Heart right ventricle (tissue), 16 donors: ENCODE results near the gene TMEM269. TPM values are rescaled to one million over a fixed set of nuclear protein-coding genes. Genes with fewer than 3 reads are reported as not detected.

Experiments
- ATAC-seq, 8 donors: fragments of 200-7000 bp; cut with Tn5 transposase; one replicate each; pipeline ENCODE4 v1.9.1; 2020; ENCODE audit warnings: mild to moderate bottlenecking in 8 of 8, moderate library complexity in 8 of 8, moderate number of reproducible peaks in 1 of 8
- DNase-seq, 2 donors: peaks; one replicate each; pipeline ENCODE4 v3.0.0-alpha.2; 2020
- H3K27ac ChIP-seq, 10 donors: fragments of 200-600 bp; sonication (generic) in 2 of 10; one replicate each; pipeline versions ENCODE4 v1.5.0 to v1.8.0; 2020 to 2022; ENCODE audit warnings: mild to moderate bottlenecking in 3 of 10
- H3K27me3 ChIP-seq, 7 donors: fragments of 200-600 bp; one replicate each; pipeline ENCODE4 v1.8.0; 2021 to 2022; ENCODE audit warnings: mild to moderate bottlenecking in 2 of 7
- H3K36me3 ChIP-seq, 9 donors: fragments of 200-600 bp; sonication (generic) in 1 of 9; one replicate each; pipeline versions ENCODE4 v1.5.0 to v1.8.0; 2020 to 2022; ENCODE audit warnings: mild to moderate bottlenecking in 2 of 9
- H3K4me1 ChIP-seq, 9 donors: fragments of 200-600 bp; sonication (generic) in 1 of 9; one replicate each; pipeline versions ENCODE4 v1.5.0 to v1.8.0; 2020 to 2022; ENCODE audit warnings: mild to moderate bottlenecking in 4 of 9
- H3K4me3 ChIP-seq, 10 donors: fragments of 200-600 bp; sonication (generic) in 2 of 10; one replicate each; pipeline versions ENCODE4 v1.5.0 to v1.8.0; 2020 to 2022; ENCODE audit warnings: mild to moderate bottlenecking in 7 of 10, moderate library complexity in 2 of 10
- H3K9me3 ChIP-seq, 11 donors: fragments of 200-600 bp in 10 of 11; sonication (generic) in 2 of 11; one replicate each; pipeline versions ENCODE4 v1.5.0 to v1.8.0; 2013 to 2022; ENCODE audit warnings: mild to moderate bottlenecking in 2 of 11, control low read depth in 1 of 11, moderate library complexity in 1 of 11
- WGBS, 2 donors: extraction: QIAGEN DNeasy Blood & Tissue Kit; methylation state at CpG; one replicate each; pipeline ENCODE4 v1.1.7; 2013; ENCODE audit warnings: inconsistent platforms in 1 of 2; 5-methylcytosine and 5-hydroxymethylcytosine counted together
- intact Hi-C, 10 donors: fragments of 100-400 bp; cut with DNase I; formaldehyde crosslinking; loops; one replicate each; pipeline versions ENCODE4 v1.11.1 to v1.14.2; 2022
- polyA plus RNA-seq, 2 donors: library from polyadenylated mRNA; stranded (reverse); fragments of 200-250 nt; gene quantifications; one replicate each; pipeline ENCODE4 v1.2.3, GENCODE V29; 2013
- total RNA-seq, 10 donors: library from RNA; stranded (reverse); fragmentation: NEBNext Ultra II Directional in 3 of 10; extraction: Animal tissue kit (Norgen Biotek cat#: 25700) in 3 of 10; gene quantifications; one replicate each; pipeline versions ENCODE4 v1.2.1 to v1.2.4, GENCODE V29; 2021 to 2023
- TF ChIP-seq, protein P1 (sequence below), 9 donors: fragments of 200-600 bp; sonication (generic) in 2 of 9; IDR thresholded peaks; one replicate each; pipeline versions ENCODE4 v1.5.0 to v1.8.0; 2021 to 2022; ENCODE audit warnings: antibody characterized with exemption in 9 of 9, mild to moderate bottlenecking in 5 of 9, moderate library complexity in 1 of 9
- donor health status: Arrhythmogenic right ventricular cardiomyopathy.
- donor health status: ischemic (EF 13 %, LVEDD 7.1; RV severe dilation, severe dysfunction).
- donor health status: healthy with polysubstance abuse.
- donor health status: DM: no; HTN: yes; CAD: no.
- donor health status: DM: no; HTN: no; CAD: no.
- donor health status: ischemic (EF 25% LVEDD 6.9; RV normal size, moderate dysfunction).
- donor health status: ischemic (EF 25% LVEDD 5.7; RV mildly dilated, moderate dysfunction).
- donor health status: healthy.
- donor health status: DM: yes; HTN: yes; CAD: no.
- donor health status: Ischemic cardiomyopathy.
- donor health status: ischemic (EF 35%, LVEDD 5.7; RV mildly dilated, moderate dysfunction).
- donor health status: nonischemic (EF 11% LVEDD 7.7; RV severe dilation, severe dysfunction).
- donor health status: DM: yes; HTN: yes; CAD: no.
- donor health status: PGD.
- donor health status: ischemic (EF 29% LVEDD 5.4; RV normal size, mild dysfunction).
- donor health status: nonischemic (EF 23%, LVEDD 6.1; RV moderate dilation, normal function).

TMEM269 gene
- total and polyA plus RNA-seq, 12 donors = 0.01 to 0.09 (median 0.07) TPM; not detected in 9

DNA sequence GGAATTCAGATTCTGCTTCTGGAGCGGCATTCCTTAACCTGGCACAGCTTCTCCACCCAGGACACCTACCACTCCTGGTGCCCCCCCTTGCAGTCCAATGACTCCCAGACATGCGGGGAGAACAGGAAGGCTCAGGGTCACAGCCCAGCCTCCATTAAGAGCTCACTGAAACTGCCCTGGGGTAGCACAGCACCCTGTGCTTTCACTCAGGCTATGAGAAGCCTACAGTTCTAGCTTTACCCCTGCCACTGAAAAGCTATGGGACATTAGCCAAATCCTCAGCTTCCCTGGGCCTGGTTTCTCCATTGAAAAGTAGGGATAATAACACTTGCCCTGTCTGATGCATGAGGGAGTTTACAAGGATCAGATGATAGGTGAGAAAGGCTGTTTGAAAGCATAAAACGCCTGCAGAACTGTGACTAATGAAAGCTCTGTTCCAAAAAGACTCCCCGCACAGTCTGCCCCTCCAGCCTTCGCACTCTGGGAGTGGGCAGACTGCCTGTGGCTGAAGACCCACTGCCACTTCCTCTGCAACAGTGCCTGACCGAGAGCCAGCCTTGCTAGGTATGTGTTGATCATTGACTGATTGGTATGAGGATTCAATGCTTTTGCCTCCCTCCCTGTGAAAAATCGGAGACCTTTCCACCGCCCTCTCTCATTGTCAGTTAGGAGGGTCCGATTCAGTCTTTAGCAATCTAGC, 42.0 kb upstream of the TMEM269 start:
- H3K27me3 ChIP-seq = no peaks in the 10 kb centered on the region
- ATAC-seq = no peak
- intact Hi-C loops = loop anchor here in 3 of 10 donors (10.0 kb wide), 3 partner anchors 398 to 598 kb away; partner anchors contain the start of gene GUCA2B (in 1 of the 3)
- DNase-seq = no peak
- TF ChIP-seq, protein P1, sequence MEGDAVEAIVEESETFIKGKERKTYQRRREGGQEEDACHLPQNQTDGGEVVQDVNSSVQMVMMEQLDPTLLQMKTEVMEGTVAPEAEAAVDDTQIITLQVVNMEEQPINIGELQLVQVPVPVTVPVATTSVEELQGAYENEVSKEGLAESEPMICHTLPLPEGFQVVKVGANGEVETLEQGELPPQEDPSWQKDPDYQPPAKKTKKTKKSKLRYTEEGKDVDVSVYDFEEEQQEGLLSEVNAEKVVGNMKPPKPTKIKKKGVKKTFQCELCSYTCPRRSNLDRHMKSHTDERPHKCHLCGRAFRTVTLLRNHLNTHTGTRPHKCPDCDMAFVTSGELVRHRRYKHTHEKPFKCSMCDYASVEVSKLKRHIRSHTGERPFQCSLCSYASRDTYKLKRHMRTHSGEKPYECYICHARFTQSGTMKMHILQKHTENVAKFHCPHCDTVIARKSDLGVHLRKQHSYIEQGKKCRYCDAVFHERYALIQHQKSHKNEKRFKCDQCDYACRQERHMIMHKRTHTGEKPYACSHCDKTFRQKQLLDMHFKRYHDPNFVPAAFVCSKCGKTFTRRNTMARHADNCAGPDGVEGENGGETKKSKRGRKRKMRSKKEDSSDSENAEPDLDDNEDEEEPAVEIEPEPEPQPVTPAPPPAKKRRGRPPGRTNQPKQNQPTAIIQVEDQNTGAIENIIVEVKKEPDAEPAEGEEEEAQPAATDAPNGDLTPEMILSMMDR (IDR thresholded peaks at IDR 0.05) = no peak
- H3K4me1 ChIP-seq = no peaks in the 10 kb centered on the region
- 88 to 93% methylated on average over 9 of the region's 9 CpGs for WGBS, 2 donors
- H3K36me3 ChIP-seq = peaks cover 0 to 23% (median 8%) of the 10 kb centered on the region in 9 donors
- no peaks in the 10 kb centered on the region for H3K9me3 ChIP-seq
- no peak overlapping the region for H3K27ac ChIP-seq
- no peak overlapping the region for H3K4me3 ChIP-seq

DNA sequence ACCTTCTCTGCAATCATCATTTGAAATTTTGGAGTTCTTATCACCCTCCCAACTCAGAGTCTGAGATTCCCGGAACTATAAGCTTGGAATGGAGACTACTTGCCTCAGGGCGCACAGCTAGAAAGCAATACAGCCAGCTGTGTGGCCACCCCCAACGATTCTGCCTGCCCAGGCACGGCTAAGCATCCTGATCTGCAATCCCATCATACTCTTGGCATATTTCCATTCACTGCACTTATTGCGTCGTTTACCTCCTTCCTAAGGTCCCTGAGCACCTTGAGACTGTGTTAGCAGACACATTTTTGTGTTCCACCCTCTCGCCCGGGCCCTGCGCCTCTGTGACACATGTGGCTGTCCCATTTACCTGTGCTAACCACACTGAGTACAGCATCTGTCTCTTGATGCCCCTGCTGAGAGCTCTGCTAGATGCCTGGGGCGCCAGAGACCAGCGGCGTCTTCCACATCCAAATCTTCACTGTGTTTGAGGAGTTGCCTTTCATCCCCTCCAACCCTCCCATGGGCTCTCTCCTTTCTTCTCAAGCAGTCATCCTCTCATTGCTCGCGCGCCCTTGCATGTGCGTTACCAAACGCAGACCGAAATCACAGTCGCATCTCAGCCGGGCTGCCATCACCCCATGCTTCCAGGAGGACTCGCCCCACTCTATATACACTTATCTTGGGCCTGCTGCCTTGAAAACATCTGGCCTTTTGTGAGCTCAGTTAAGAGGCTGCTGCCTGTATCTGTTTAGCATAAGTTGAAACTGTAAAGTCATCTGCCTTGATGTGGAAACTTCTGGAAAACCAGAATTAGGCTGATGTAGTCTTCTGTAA, 41.3 kb upstream of the TMEM269 start:
- ATAC-seq (no peak), DNase-seq (no peak)
- H3K27ac ChIP-seq = no peak overlapping the region
- H3K36me3 ChIP-seq = peaks cover 0 to 30% (median 8%) of the 10 kb centered on the region in 9 donors
- WGBS, 2 donors = 83% methylated on average over 21 of the region's 21 CpGs
- H3K4me1 ChIP-seq = peaks cover 0 to 4% (median 0%) of the 10 kb centered on the region in 9 donors
- H3K9me3 ChIP-seq = no peaks in the 10 kb centered on the region
- H3K4me3 ChIP-seq = no peak overlapping the region
- no peaks in the 10 kb centered on the region for H3K27me3 ChIP-seq
- intact Hi-C loops = loop anchor here in 3 of 10 donors (10.0 kb wide), 3 partner anchors 399 to 599 kb away; partner anchors contain the start of gene GUCA2B (in 1 of the 3)
- TF ChIP-seq, protein P1 (IDR thresholded peaks at IDR 0.05) = no peak

DNA sequence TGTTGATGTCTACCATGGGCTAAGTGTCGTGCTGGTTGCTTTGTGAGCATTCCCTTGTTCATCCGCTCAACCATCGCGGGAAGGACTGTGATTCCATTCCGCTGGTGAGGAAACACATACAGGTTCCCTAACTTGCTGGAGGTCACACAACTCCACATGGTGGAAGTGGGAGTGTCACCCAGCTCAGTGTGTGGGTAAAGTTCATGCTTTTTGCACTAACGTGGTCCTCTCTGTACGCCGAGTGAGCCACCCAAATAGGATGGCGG, 40.7 kb upstream of the TMEM269 start:
- Histone ChIP-seq H3K4me3 (no peak overlapping the region), H3K27me3 (no peaks in the 10 kb centered on the region), H3K36me3 (peaks cover 0 to 36% (median 10%) of the 10 kb centered on the region in 9 donors), H3K27ac (no peak overlapping the region), H3K9me3 (no peaks in the 10 kb centered on the region), H3K4me1 (peaks cover 0 to 10% (median 0%) of the 10 kb centered on the region in 9 donors)
- TF ChIP-seq, protein P1 (IDR thresholded peaks at IDR 0.05) = no peak
- intact Hi-C loops = loop anchor here in 3 of 10 donors (10.0 kb wide), 3 partner anchors 399 to 599 kb away; partner anchors contain the start of gene GUCA2B (in 1 of the 3)
- WGBS, 2 donors = 92 to 96% methylated on average over 9 of the region's 9 CpGs
- no peak for ATAC-seq
- DNase-seq = no peak

DNA sequence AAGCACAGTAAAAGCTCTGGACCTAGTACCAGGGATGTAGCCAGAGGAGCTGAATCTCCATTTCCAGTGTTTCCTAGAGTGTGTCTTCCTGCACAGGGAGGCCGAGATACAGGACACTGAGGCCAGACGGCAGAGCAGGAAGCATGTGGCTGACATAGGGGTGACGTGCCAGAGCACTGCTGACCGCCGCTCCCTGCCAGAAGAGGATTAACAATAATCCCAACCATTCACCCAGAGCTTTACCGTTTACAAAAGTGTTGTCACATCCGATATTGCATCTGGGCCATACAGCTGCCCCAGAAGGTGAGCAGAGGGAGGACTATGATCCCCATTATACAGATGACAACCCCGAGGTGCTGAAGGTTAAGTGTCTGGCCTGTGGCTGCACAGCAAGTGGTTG, 38.9 kb upstream of the TMEM269 start:
- ATAC-seq = no peak
- Histone ChIP-seq H3K27me3 (no peaks in the 10 kb centered on the region), H3K4me1 (peaks cover 0 to 16% (median 0%) of the 10 kb centered on the region in 9 donors), H3K4me3 (no peak overlapping the region), H3K27ac (no peak overlapping the region), H3K9me3 (no peaks in the 10 kb centered on the region), H3K36me3 (peaks cover 0 to 53% (median 22%) of the 10 kb centered on the region in 9 donors)
- DNase-seq = no peak
- TF ChIP-seq, protein P1 (IDR thresholded peaks at IDR 0.05) = no peak
- intact Hi-C loops = loop anchor here (1.0 to 10.0 kb wide), 9 partner anchors 159 to 601 kb away; partner anchors contain the start of gene GUCA2B (in 1 of the 10)
- whole genome bisulfite sequencing, 2 donors = 81% methylated on average over 8 of the region's 8 CpGs
